Spinal cord (tissue), 10 donors: Measurements from ENCODE around the gene CENPP. TPM values are rescaled to one million over a fixed set of nuclear protein-coding genes. Genes with fewer than 3 reads are reported as not detected.

Experiments
- DNase-seq, 6 donors: peaks; one replicate each; pipeline versions ENCODE4 v3.0.0 to v3.0.0-alpha.2; 2013 to 2015; ENCODE audit warnings: low spot score in 6 of 6, low read depth in 4 of 6
- H3K27ac ChIP-seq: one replicate; pipeline ENCODE4 v1.5.1; 2013; ENCODE audit warnings: low read depth, low read length, control low read depth
- H3K27me3 ChIP-seq: one replicate; pipeline ENCODE4 v1.6.1; 2013; ENCODE audit warnings: low read length; ENCODE audit not compliant: control insufficient read depth, insufficient read depth
- H3K36me3 ChIP-seq: one replicate; pipeline ENCODE4 v1.6.1; 2013; ENCODE audit warnings: low read length; ENCODE audit not compliant: control insufficient read depth, insufficient read depth
- H3K4me1 ChIP-seq: one replicate; pipeline ENCODE4 v1.6.1; 2013; ENCODE audit warnings: low read length; ENCODE audit not compliant: control insufficient read depth, insufficient read depth
- H3K4me3 ChIP-seq: one replicate; pipeline ENCODE4 v1.5.1; 2013; ENCODE audit warnings: low read depth, low read length, control low read depth
- H3K9me3 ChIP-seq: one replicate; pipeline ENCODE4 v1.6.1; 2013; ENCODE audit warnings: low read length; ENCODE audit not compliant: control insufficient read depth, insufficient read depth
- WGBS: methylation state at CpG from one replicate; pipeline ENCODE4 v1.1.5; 2013; ENCODE audit warnings: missing lambda C conversion rate; ENCODE audit not compliant: insufficient coverage; 5-methylcytosine and 5-hydroxymethylcytosine counted together
- polyA plus RNA-seq, 2 donors: library from polyadenylated mRNA; unstranded; fragments of 120-200 nt; gene quantifications; one replicate each; pipeline ENCODE4 v1.2.1, GENCODE V29; 2013; ENCODE audit not compliant: insufficient read length in 2 of 2
- total RNA-seq, 2 donors: library from RNA; depleted of rRNA in 1 of 2; stranded (reverse); fragments of 120-200 nt in 1 of 2; fragments of >200 nt in 1 of 2; gene quantifications; one replicate each; pipeline versions ENCODE4 v1.2.3 to v1.2.4, GENCODE V29; 2013 to 2014
- donor health status: healthy.

CENPP gene
- total and polyA plus RNA-seq, 4 donors: 5.4 to 15.5 (median 10.2) TPM

GRCh38 chr9:92446536-92446935 is 120.8 kb downstream of the CENPP start:
- H3K27ac ChIP-seq: no peak overlapping the region
- no peaks in the 10 kb centered on the region for H3K36me3 ChIP-seq
- H3K4me1 ChIP-seq: no peaks in the 10 kb centered on the region
- H3K4me3 ChIP-seq: no peak overlapping the region
- no peaks in the 10 kb centered on the region for H3K9me3 ChIP-seq
- H3K27me3 ChIP-seq: no peaks in the 10 kb centered on the region
- no peak for DNase-seq

GRCh38 chr9:92455217-92455616 is 129.5 kb downstream of the CENPP start:
- no peak for DNase-seq
- Histone ChIP-seq H3K9me3 (no peaks in the 10 kb centered on the region), H3K4me1 (no peaks in the 10 kb centered on the region), H3K27me3 (no peaks in the 10 kb centered on the region), H3K4me3 (no peak overlapping the region), H3K36me3 (no peaks in the 10 kb centered on the region), H3K27ac (no peak overlapping the region)
- WGBS: no CpG with 5 or more reads among the region's 3 CpGs

GRCh38 chr9:92457576-92457975 is 131.8 kb downstream of the CENPP start:
- Histone ChIP-seq H3K27ac (no peak overlapping the region), H3K4me3 (no peak overlapping the region), H3K36me3 (no peaks in the 10 kb centered on the region), H3K27me3 (no peaks in the 10 kb centered on the region), H3K4me1 (no peaks in the 10 kb centered on the region), H3K9me3 (no peaks in the 10 kb centered on the region)
- no CpG with 5 or more reads among the region's 4 CpGs for WGBS
- no peak for DNase-seq

- H3K27me3 ChIP-seq: no peaks in the 10 kb centered on the region
- H3K4me1 ChIP-seq: no peaks in the 10 kb centered on the region
- H3K27ac ChIP-seq: no peak overlapping the region
- no peak for DNase-seq
- no peaks in the 10 kb centered on the region for H3K9me3 ChIP-seq
- H3K36me3 ChIP-seq: no peaks in the 10 kb centered on the region
- H3K4me3 ChIP-seq: no peak overlapping the region
Measured at GRCh38 chr9:92463387-92463786, 137.6 kb downstream of the CENPP start.

GRCh38 chr9:92463984-92464383 is 138.2 kb downstream of the CENPP start:
- Histone ChIP-seq H3K36me3 (no peaks in the 10 kb centered on the region), H3K4me3 (no peak overlapping the region), H3K4me1 (no peaks in the 10 kb centered on the region), H3K27me3 (no peaks in the 10 kb centered on the region), H3K27ac (no peak overlapping the region), H3K9me3 (no peaks in the 10 kb centered on the region)
- no peak for DNase-seq
- 83% methylated on average over 3 of the region's 3 CpGs for WGBS

GRCh38 chr9:92467041-92467440 is 141.3 kb downstream of the CENPP start:
- Histone ChIP-seq H3K9me3 (no peaks in the 10 kb centered on the region), H3K4me1 (no peaks in the 10 kb centered on the region), H3K4me3 (no peak overlapping the region), H3K27me3 (no peaks in the 10 kb centered on the region), H3K36me3 (no peaks in the 10 kb centered on the region), H3K27ac (no peak overlapping the region)
- no peak for DNase-seq
- WGBS: 89% methylated on average over 1 of the region's 1 CpG

GRCh38 chr9:92467511-92467910 is 141.8 kb downstream of the CENPP start:
- Histone ChIP-seq H3K4me3 (no peak overlapping the region), H3K9me3 (no peaks in the 10 kb centered on the region)

GRCh38 chr9:92468206-92468605 is 142.5 kb downstream of the CENPP start:
- WGBS: no CpG with 5 or more reads among the region's 2 CpGs
- H3K4me1 ChIP-seq: no peaks in the 10 kb centered on the region
- H3K9me3 ChIP-seq: no peaks in the 10 kb centered on the region
- H3K36me3 ChIP-seq: no peaks in the 10 kb centered on the region
- no peak overlapping the region for H3K4me3 ChIP-seq
- no peaks in the 10 kb centered on the region for H3K27me3 ChIP-seq
- peak in 1 of 6 donors; percentile 22 for DNase-seq
- no peak overlapping the region for H3K27ac ChIP-seq

More at GRCh38 chr9:92467511-92467910, 141.8 kb downstream of the CENPP start:
- Histone ChIP-seq H3K36me3 (no peaks in the 10 kb centered on the region), H3K27ac (no peak overlapping the region), H3K4me1 (no peaks in the 10 kb centered on the region), H3K27me3 (no peaks in the 10 kb centered on the region)
- no peak for DNase-seq
- WGBS: 100% methylated on average over 2 of the region's 2 CpGs

- no peaks in the 10 kb centered on the region for H3K4me1 ChIP-seq
- H3K4me3 ChIP-seq: no peak overlapping the region
- no peaks in the 10 kb centered on the region for H3K27me3 ChIP-seq
- no peaks in the 10 kb centered on the region for H3K9me3 ChIP-seq
- H3K27ac ChIP-seq: no peak overlapping the region
- 83% methylated on average over 1 of the region's 3 CpGs for WGBS
- H3K36me3 ChIP-seq: no peaks in the 10 kb centered on the region
- DNase-seq: no peak
Measured at GRCh38 chr9:92474587-92474986, 148.8 kb downstream of the CENPP start.

- no peak overlapping the region for H3K4me3 ChIP-seq
- H3K9me3 ChIP-seq: no peaks in the 10 kb centered on the region
- no peak overlapping the region for H3K27ac ChIP-seq
- no peaks in the 10 kb centered on the region for H3K36me3 ChIP-seq
- no peaks in the 10 kb centered on the region for H3K27me3 ChIP-seq
- no peak for DNase-seq
- WGBS: no CpG with 5 or more reads among the region's 1 CpG
- no peaks in the 10 kb centered on the region for H3K4me1 ChIP-seq
Measured at GRCh38 chr9:92476962-92477361, 151.2 kb downstream of the CENPP start.
